Hematopoietic multipotent progenitor cell treated with erythropoietin and hydrocortisone succinate and interleukin-3 and kit ligand, for 8 days (in vitro differentiated cells): ENCODE results near the gene BBS2.
A peak's percentile ranks its signal among the peaks of the same experiment; 100 is the strongest.
"Not testable (repeated sequence)": the region's sequence is repeated elsewhere in the genome, so short reads cannot be mapped to it uniquely, and the experiment has no call there.

ENCODE experiments used
- DNase-seq: peaks from one replicate; pipeline ENCODE4 v3.0.0-alpha.2; 2015

BBS2 gene

DNA sequence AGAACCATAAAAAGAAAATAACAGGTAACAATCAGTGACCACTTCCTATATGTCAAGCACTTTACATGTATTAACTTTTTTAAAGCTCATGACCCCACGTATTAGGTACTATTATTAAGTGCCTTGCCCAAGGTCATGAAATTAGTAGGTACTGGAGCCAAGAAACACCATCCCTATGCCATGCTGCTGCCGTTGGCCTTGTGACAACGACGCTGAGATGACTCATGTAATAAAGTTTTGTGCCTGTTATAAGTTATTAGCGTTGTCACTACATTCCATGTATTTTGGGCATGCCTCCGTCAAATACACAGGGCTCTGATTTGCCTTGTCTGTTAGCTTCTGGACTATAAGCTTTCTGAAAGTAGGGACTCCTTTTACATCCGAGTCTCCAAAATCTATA is 1.4 kb downstream of the BBS2 start:
- DNase-seq = no peak

DNA sequence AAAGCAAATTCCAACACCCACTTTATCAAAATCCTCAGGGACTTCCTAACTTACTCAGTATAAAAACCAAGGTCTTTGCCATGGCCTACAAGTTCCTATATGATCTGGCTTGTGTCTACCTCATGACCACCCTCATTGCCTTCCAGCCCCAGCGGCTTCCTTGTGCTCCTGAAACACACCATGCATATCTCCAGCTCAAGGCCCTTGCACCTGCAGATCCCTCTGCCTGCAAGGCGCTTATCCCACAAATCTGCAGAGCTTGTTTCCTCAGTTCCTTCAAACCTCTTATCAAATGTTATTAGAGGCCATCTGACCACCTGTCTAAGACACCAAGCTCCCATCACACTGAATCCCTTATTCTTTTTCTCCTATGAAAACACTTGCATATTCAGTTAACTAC is 2.6 kb downstream of the BBS2 start:
- DNase-seq = no peak

DNA sequence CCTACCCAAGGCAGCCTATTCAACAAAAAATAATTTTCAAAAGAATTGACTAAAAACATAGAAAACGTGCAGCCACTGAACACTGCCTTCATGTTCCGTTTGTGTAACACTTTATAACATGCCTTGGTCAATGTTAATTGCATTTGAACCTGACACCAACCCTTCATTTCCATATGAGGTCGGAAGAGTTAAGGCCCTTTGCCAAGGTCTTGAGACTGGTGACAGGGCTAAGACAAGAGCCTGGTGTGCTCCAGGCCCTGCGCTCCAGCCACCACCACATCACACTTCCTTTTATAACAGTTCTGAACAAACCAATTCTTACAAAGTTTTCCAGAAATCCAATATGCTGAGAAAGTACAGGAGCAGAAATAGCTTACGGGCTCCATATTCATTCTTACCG is 4.2 kb downstream of the BBS2 start:
- no peak for DNase-seq

DNA sequence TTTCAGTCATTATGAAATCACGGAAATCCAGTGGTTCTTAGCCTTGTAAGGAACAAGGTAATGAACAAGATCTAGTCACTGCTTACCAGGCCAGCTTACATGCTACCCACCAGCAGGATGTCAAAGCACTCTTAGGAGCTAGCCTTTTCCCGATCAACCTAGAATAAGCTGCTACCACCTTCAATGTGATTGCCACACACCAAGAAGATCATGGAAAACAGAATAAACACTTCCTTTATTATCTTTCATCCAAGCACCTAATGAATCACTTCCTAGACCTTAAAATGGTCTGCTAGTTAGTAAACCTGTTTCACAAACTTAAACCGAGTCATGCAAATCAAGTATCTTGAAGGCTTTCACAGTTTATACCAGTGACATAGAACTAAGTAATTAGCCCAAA is 5.0 kb downstream of the BBS2 start:
- no peak for DNase-seq

DNA sequence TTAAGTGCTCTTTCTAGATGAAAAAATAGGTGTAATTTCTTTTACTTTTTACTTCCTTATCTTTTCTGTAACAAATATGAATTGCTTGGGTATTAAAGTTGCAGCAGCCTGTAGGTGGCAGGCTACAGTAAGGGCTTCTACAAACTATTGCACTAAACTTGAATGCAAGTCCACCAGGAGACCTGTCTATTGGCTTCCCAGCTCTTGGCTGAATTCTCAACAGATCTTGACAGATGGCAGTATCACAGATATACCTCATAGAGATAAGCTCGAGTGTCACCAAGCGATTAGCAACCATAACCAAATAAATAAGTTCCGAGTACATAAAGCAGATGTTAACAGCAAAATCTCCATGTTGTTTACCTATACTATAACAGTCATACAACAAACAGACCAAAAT is 5.9 kb downstream of the BBS2 start:
- peak; percentile 83 for DNase-seq

DNA sequence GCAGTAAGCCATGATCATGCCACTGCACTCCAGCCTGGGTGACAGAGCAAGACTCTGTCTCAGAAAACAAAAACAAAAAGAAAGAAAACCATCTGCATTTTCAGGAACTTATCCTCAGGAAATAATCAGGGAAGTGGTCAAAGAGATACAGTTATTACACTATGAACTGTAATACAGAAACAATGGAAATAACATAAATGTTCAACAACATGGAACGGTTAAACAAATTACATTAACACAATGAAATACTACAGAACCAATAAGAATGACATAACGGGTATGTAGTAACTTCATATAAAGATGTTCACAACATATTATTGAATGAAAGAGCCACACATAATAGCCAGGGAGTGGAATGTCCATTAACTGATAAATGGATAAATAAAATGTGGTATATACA is 6.7 kb downstream of the BBS2 start:
- no peak for DNase-seq

DNA sequence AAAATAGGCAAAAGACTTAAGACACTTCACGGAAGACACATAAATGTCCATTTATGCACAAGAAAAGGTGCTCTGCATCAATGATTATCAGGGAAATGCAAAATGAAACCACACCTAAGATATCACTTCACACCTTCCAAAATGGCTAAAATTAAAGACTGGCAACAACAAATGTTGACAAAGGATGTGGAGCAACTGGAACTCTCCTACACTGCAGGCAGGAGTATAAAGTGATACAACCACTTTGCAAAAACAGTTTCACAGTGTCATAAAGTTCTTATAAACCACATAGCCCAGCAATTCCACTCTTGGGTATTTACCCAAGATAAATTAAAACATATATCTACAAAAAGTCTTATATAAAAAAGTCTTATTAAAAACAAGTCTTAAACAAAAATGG is 7.8 kb downstream of the BBS2 start:
- DNase-seq = no peak

DNA sequence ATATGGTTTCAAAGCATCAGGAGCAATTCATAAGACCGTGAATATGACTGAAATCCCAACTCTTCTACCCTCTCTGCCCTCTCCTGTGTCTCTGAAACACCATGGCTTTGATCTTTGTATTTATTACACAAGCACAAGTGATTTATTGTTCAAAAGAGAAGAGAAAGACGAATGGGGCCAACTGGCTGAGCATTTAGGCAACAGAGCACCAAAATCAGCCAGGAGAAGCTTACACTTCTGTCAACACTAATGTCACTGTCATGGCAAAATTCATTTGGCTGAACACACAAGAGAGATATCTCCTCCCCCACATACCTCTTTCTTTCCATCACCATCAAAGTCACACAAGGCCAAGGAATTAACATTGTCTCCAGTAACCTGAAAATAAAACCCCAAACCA is 9.3 kb downstream of the BBS2 start:
- no peak for DNase-seq

DNA sequence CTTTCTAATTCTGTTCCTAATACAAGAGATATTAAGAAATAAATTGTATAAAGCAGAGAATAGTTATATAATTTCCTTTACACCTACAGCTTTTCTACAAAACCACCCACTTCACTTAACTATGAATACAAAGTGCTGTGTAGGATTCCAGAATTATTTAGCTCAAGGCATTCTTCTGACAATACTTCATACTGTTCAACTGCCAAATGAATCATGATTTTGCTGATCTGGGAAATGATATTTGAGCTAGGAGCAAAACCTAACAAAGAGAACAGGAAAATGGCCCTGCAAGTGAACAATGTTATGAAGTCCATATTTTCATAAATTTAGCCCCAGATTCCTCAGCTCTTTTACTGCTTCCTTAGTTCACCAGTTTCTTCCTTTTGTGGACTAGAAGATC is 12.9 kb downstream of the BBS2 start:
- DNase-seq = no peak

DNA sequence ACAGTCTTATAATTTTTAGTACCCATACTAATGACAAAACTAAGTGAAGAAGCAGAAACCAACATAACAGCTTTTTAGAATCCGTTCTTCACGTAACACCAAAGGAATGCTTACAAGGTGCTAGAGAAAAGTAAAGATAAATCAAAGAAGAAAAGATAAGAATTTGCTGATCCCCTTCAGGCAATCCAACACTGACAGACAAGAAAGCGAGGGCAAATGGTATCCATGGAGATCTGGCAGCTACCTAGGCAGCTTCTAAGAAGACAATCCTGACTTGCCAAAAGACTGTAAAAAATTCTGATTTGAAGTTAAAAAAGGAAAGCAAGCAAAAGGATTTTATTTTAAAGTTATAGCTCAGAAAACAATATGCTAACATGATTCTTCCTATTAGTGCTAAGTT is 14.6 kb downstream of the BBS2 start:
- no peak for DNase-seq

DNA sequence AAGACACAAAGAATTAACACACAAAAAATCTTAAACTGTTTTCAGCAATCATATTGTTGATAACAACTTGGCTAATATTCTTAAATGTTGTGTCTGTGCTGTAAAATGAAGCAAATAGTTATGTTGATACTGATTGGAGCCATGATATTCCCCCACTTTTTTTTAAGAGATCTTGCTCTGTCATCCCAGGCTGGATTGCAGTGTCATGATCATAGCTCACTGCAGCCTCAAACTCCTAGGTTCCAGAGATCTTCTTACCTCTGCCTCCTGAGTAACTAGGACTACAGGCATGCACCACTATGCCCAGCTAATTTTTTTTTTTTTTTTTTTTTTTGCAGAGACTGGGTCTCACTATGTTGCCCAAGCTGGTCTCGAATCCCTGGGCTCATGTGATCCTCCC is 26.0 kb downstream of the BBS2 start:
- no peak for DNase-seq

DNA sequence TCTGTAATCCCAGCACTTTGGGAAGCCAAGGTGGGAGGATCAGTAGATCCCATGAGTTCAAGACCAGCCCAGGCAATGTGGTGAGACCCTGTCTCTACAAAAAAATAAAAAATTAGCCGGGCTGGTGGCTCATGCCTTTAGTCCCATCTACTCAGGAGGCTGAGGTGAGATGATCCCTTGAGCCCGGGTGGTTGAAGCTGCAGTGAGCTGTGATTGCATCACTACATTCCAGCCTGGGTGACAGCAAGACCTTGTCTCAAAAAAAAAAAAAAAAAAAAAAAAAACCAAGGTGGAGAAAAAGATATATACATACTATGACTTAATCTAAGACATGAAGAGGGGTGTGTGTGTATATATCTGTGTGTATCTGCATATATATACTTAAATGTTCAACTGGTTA is 26.7 kb downstream of the BBS2 start:
- no peak for DNase-seq

DNA sequence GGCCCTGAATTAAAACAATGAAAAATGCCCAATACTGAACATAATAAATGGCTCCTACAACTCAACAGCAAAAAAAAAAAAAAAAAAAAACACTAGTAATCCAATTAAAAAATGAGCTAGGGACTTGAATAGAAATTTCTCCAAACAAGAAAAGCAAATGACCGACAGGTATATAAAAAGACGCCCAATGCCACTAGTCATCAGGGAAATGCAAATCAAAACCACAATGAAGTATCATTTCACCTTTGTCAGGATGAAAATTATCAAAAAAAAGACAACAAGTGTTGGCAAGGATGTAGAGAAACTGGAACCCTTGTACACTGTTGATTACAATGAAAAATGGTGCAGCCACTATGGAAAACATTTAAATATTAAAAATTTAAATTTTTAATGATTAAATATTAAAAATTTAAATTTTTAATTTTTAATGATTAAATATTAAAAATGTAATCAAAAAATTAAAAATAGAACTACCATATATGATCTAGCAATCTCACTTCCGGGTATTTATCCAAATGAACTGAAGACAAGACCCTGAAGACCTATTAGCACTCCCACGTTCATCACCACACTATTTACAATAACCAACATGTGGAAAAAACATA is 28.1 kb downstream of the BBS2 start:
- DNase-seq = no peak

DNA sequence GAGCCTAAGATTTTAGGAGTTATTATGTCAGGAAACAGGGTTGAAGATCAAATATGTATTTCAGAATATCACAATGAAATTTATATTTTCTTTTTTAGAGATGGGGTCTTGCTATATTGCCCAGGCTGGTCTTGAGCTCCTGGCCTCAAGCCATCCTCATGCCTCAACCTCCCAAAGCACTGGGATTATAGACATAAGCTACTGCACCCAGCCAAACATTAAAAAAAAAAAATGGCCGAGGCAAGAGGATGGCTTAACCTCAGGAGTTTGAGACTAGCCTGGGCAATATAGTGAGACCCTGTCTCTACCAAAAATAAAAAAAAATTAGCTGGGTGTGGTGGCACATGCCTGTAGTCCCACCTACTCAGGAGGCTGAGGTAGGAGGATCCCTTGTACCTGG is 31.0 kb downstream of the BBS2 start:
- DNase-seq = not testable (repeated sequence)

DNA sequence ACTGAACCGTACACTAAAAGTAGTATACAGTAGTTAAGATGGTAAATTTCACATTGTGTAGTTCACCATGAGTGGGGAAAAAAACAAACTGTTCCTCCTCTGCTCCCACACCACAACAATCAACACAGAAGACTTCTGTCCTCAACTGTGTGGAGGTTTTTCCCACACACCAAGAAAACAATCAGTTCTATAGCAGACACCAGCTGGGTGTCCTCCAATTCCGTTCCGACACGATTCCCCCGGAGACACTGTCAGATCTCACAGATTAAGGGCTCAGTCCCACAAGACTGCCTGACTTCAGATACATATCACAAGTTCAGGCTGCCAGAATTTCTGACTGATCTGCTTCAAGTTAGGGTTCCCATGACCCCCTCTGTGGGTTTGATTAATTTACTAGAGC is 31.8 kb downstream of the BBS2 start:
- DNase-seq = no peak

DNA sequence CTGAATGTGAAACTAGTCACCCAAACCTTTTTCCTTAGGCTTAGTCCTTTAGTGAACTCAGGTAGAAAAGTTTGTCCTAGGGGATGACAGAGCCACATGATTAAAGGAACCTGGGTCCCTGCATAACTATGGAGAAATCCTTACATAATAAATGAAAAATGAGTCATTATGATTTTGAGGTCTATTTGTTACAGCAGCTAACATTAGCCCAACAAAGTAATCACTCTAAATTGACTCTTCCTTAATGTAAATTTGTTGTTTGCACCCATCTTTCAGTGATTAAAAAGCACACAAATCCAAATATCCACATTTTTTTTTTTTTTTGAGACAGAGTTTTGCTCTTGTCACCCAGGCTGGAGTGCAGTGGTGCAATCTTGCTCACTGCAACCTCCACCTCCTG is 36.4 kb downstream of the BBS2 start:
- no peak for DNase-seq

DNA sequence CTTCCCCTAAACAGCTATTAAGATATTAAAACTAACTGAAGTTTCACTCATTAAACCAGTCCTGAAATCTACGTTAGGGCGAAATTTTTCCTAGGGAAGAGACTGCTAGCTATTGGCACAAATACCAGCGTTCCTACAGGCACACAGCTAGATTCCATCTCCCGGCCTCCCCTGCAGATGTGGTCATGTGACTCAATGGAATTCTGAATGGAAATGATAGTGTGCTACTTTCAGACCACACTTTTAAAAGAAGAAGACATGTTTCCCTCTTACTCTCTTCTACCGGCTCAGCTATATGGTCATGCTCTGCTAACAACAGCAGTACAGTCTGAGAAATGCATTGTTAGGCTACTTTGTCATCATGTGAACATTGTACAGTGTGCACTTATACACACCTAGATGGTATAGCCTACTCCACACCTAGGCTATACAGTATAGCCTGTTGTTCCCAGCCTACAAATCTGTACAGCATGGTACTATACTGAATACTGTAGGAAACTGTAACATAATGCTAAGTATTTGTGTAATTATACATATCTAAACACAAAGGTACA is 37.1 kb downstream of the BBS2 start:
- no peak for DNase-seq

DNA sequence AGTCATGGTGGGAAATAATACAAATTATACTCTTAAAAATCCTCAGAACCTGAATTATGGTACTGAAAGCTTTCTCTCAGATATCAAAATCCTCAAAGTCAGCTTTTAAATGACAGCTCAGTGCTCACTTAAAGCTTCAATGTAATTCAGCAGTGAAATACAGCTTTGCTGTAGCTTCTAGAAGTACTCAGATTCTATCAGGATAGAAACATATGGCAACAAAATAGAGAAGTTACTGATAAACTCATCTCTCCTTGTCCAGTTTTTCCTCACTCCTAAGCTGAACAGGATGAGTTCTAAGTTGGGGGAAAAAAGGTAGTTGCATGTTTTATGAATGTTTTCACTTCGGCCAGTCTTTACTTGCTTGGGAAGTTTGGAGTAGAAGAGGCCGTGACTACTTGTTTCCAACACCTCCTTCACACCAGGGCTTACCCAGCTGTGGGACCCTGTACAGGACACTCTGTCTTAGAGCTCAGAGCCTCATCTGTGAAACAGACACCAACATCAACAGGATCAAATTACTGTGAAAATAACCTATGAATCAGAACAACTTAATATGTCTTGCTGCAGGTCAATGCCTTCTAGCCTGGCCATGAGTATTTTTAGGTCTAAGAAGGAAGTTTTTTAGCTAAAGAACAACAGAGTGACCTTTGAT is 38.2 kb downstream of the BBS2 start:
- DNase-seq = no peak

DNA sequence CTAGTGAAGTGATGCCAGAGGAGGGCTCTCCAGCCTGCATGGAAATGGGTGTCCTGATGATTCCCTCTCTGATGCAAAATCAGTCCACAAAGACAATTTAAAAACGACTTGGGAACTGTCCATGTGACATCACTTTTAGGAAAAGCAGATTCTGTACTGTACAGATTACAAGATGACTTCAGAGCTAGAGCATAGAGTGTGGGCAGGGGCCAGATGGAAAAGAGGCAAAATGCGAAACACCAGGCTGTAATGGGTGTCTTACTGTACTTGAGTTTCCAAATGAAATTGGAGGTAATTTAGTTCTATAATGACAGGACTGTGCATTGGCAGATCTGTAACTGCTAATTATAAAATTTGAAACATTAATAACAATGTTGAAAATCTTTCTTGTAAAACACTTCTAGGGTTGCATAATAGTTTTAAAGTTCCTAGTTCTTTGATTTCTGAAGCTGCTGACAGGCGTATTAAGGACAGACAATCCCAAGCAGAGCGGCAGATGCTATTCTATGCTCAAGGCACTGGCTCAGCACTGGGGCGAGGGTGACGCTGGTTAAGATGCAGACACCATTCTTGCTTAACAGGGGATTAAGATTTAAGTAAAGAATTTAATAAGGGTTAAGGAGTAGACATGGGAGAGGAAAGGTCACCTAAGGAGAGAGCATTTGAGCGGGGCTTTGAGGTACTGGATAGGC is 38.9 kb downstream of the BBS2 start:
- DNase-seq = no peak

DNA sequence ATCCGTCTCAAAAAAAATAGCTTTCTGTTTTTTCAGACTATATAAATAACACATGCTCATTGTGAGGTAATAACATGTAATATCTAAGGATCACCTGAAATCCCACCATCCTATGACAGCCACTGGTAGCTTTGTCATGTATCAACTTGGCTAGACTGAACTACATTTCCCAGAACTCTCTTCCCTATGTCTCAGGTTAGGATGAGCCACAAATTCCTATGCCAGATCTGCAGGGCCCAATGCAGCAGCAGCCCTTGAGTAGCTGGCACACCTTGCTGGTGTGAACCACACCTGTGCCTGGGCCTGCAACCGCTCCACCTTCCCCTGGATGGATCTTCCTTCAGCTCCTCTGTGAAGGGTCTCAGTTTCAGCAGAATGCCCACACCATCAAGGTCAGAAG is 40.4 kb downstream of the BBS2 start:
- no peak for DNase-seq

DNA sequence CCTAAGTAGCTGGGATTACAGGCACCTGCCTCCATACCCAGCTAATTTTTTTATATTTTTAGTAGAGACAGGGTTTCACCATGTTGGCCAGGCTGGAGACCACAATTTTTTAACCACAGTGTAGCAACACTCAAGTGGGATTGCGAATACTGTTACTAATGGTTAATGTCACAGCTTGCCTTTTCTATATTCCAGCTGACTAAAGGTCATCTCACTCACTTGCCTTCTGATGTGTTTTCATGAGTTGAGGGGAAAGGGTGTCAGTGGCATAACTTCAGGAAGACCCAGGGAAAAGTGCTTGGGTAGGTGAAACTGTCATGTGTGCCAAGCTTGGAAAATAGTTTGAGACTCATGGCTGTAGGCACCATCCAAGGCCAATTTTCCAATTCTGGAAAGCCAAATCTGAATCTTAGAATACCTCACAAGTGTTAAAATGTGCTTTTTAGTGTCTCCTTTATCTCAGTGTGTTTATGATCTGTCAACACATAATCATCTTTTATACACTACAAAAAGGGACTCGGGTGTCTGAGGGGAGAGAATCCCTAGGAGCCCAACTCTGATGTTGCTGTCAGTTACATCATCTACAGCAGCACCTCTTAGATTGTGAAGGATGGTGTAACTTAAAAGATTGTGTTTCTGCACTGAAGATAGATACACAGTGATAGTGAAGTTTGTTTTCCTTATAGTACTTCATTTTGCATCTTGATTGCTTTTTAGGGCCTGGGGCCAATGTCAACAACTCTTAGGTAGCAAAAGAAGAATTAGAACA is 41.4 kb downstream of the BBS2 start:
- DNase-seq = no peak

DNA sequence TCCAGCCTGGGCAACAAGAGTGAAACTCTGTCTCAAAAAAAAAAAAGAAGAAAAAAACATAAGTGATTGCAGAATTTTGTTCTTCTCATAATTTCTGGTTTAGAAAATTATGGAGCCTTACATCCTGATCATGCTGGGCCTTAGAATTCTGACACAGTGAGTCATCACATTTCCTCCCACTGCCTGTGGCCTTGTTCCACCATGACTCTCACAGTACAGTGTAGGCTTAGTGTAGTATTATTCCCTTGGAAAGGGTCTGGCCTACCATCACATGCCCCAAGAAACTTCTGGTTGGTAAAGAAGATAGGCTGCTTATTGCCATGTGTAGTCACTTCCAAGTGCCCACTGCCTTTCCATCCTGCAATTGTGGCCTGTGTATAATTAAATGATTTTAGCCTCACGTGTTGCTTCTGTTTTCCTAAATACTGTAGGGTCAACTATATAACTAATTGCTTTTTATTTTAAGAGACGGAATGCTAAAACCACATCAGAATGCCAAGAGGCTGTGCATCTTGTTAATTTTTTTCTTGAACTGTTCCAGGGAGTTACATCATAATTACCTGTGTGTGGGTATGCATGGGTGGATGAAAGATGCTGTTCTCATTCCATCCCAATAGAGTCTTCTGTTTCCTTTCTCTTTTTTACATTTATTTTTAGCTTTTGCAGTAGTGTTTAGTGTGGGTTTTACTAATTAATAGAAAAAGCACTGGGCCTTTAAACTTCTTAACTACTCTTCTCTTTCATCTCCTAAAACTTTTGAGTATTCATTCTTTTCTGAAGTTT is 42.5 kb downstream of the BBS2 start:
- no peak for DNase-seq

DNA sequence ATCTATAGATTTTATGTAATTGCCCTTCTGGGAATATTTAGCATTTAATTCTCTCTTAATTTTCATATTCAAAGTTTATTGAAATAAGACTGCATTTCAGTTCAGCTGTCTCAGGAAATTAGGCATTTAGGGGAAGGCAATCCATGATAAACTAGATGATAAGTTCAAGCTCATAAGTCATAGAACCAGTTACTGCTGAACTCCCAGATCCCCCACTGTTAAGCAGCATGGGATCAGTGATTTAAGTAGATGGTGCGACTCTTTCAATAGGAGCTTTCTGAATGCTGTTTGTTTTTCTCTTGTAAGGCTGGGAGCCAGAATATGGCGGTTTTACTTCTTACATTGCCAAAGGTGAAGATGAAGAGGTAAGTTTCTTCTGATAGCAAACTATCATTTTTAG is 44.6 kb downstream of the BBS2 start:
- no peak for DNase-seq
